Measurements from ENCODE around the gene MYLIP.

Gene MYLIP

DNA sequence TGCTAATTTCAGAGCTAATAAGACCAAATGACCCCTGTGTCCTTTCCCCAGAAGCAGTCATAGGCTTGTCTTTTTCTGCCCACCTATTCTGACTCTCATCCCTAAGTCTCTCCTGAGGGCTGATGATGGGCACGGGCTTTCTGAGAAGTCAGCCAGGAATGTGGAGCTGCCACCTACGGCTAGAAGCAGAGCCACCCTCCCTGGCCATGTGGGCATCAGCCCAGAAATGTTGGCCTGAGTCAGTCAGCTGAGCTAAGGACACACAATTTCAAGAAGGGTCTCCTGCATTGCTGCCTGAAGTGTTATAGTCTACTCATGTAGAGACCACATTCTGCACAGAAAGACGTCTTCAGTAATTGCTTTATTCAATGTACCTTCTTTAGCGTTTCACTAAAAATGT lies 17.1 kb downstream of the MYLIP start:
- no peak for DNase-seq (ENCODE audit: low read depth)
- TF ChIP-seq, protein P1, sequence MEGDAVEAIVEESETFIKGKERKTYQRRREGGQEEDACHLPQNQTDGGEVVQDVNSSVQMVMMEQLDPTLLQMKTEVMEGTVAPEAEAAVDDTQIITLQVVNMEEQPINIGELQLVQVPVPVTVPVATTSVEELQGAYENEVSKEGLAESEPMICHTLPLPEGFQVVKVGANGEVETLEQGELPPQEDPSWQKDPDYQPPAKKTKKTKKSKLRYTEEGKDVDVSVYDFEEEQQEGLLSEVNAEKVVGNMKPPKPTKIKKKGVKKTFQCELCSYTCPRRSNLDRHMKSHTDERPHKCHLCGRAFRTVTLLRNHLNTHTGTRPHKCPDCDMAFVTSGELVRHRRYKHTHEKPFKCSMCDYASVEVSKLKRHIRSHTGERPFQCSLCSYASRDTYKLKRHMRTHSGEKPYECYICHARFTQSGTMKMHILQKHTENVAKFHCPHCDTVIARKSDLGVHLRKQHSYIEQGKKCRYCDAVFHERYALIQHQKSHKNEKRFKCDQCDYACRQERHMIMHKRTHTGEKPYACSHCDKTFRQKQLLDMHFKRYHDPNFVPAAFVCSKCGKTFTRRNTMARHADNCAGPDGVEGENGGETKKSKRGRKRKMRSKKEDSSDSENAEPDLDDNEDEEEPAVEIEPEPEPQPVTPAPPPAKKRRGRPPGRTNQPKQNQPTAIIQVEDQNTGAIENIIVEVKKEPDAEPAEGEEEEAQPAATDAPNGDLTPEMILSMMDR (IDR thresholded peaks at IDR 0.05; ENCODE audit: insufficient read depth, low read depth, low read length, missing control alignments) = no peak

DNA sequence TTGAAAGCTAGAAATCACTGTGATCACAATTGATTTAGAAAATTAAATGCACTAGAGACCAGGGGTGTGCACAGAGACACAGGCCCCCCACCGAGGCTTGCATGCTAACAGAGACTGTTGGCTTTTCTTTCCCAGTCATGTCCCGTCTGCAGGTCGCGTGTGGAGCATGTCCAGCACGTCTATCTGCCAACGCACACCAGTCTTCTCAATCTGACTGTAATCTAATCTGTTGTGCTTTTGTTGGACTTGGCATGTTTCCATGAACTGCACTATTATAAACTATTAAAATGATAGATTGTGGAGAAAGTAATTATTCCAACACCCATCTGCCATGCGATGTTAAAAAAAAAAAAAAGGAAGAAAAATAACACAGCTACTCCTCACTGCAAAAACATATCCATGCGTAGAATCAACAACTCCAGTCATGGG lies 17.7 kb downstream of the MYLIP start:
- H3K4me3 ChIP-seq (ENCODE audit: low read depth, low read length) = no peak overlapping the region
- TF ChIP-seq, protein P1 (IDR thresholded peaks at IDR 0.05; ENCODE audit: insufficient read depth, low read depth, low read length, missing control alignments) = no peak
- DNase-seq (ENCODE audit: low read depth) = no peak

More for the DNA sequence above, 17.1 kb downstream of the MYLIP start:
- H3K4me3 ChIP-seq (ENCODE audit: low read depth, low read length) = no peak overlapping the region

DNA sequence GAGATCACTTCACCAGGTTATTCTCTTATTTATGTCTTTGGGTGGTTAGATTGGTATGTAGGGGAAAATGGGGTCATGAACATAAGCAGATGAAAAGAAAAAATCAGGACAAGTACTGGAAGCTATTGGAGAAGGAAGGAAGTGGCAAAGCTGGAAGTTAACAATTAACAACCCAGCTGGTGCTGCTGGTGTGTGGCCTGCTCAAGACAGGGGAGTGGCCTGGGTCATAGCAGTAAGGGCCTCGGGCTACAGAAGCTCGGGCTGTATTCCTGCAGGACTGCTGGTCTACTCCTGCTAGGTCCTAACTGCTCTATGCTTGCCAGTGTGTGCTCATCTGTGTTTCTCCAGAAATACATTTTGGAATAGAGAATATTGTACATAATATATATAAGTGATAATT lies 19.6 kb downstream of the MYLIP start:
- DNase-seq (ENCODE audit: low read depth) = no peak
- H3K4me3 ChIP-seq (ENCODE audit: low read depth, low read length) = no peak overlapping the region
- TF ChIP-seq, protein P1 (IDR thresholded peaks at IDR 0.05; ENCODE audit: insufficient read depth, low read depth, low read length, missing control alignments) = no peak

DNA sequence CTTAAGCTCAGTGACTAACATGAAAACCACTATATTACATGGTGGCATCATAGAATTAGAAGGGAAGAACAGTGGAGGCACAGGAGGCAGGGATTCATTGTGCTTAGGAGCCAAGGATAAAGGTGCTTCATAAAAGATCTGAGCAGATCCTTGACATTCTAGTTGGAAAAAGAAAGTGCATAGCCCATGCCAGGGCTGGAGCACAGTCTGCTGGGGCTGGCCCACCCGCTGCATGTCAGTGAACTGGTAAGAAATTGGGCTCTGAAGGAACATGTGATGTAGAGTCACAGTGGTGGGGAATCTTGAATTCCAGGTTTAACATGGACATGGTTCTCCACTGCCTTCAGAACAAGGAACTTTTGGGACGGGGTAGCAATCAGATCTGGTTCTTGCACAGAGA lies 20.4 kb downstream of the MYLIP start:
- DNase-seq (ENCODE audit: low read depth) = no peak
- H3K4me3 ChIP-seq (ENCODE audit: low read depth, low read length) = no peak overlapping the region
- TF ChIP-seq, protein P1 (IDR thresholded peaks at IDR 0.05; ENCODE audit: insufficient read depth, low read depth, low read length, missing control alignments) = no peak

DNA sequence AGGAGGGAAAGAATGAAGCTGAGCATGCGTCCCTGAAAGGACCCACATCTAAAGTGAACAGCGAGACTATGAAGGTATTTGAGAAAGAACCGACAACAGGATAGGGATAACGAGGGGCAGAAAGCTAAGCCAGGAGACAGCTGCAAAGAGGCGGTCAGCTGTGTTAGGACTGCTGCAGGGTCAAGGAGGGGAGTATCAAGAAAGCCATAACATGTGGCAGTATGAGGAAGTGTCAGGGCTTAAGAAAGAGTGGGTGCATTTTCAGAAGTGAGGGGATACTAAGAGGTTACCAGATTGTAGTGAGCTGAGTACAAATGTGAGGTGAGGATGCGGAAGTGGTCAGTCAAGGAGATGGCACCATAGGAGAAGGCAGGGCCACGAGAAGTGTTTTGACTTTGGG lies 21.2 kb downstream of the MYLIP start:
- TF ChIP-seq, protein P1 (IDR thresholded peaks at IDR 0.05; ENCODE audit: insufficient read depth, low read depth, low read length, missing control alignments) = no peak
- H3K4me3 ChIP-seq (ENCODE audit: low read depth, low read length) = no peak overlapping the region
- DNase-seq (ENCODE audit: low read depth) = no peak

DNA sequence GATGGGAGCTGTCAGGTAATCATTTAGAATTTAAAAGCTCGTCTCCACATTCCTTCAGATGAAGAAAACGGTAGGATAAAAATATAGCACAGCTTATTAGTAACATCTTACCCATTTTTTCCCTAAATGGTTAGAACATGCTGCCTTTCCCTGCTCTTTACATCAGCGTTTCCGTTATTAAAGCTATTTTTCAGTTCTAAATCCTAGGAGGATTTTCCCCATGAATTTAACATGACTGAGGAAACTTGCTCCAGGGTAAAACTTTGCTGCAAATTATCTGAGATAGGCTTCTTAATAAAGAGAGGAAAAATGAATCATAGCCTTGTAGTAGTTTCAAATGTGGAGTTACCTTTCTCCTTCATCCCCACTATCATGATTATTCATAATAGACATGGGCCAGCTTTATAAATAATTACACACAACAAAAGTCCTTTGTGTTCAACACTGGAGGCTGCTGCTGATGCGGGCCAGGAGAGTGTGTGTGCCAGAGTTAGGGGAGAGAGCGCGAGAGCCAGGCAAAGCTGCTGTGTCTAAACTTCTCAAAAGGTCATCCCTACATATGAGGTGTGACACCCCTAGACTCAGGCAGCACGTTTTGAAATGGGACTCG lies 24.4 kb downstream of the MYLIP start:
- no peak overlapping the region for H3K4me3 ChIP-seq (ENCODE audit: low read depth, low read length)
- DNase-seq (ENCODE audit: low read depth) = no peak
- TF ChIP-seq, protein P1 (IDR thresholded peaks at IDR 0.05; ENCODE audit: insufficient read depth, low read depth, low read length, missing control alignments) = no peak

DNA sequence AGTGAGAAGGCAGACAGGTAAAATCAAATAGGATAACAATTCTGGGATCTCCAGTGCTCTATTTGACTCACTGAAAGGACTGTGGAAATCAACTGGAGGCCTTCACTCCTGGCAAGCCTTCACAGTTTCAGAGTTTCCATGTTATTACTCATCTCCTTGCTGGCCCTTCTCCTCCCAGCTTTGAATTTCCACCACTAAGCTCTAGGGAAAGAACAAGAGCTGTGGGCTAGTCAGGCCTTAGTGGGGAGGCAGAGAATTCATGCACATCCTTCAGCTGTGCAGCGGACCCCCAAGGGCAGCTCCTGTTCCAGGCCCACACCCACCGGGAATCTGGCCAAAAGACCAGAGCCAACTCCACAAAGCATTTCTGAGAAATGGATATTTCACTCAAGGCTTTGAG lies 26.0 kb downstream of the MYLIP start:
- no peak overlapping the region for H3K4me3 ChIP-seq (ENCODE audit: low read depth, low read length)

More for the DNA sequence above, 26.0 kb downstream of the MYLIP start:
- TF ChIP-seq, protein P1 (IDR thresholded peaks at IDR 0.05; ENCODE audit: insufficient read depth, low read depth, low read length, missing control alignments) = no peak
- no peak for DNase-seq (ENCODE audit: low read depth)
